Activated CD8-positive, alpha-beta memory T cell treated with anti-CD3 and anti-CD28 coated beads, Interleukin-2, amount 50 U/mL, for 48 hours (primary cell): ENCODE data around the gene HDAC9.

Experiments used
- DNase-seq: peaks from one replicate; pipeline ENCODE4 v3.0.0-alpha.2; 2020

HDAC9 gene

GRCh38 chr7:18526368-18526878 is 30.9 kb downstream of the HDAC9 start:
- no peak for DNase-seq

DNA sequence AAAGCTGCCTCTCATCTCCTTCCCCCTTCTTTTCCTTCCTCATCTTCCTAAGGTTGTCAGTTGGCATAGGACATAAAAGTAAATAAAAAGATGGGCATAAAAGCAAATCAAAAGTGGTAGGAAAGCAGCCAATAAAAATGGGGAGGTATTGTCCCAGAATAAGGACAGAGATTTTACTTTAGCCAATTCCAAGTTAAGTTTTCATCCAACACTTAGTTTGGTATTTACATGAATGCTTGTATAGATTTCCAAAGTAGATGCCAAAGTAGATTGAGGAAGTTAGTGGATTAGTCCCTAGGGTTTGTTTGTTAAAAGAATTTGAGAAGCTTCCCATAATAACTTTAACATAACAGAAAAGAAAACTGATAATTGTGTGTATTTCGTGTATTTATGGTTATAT is 33.7 kb downstream of the HDAC9 start:
- no peak for DNase-seq

DNA sequence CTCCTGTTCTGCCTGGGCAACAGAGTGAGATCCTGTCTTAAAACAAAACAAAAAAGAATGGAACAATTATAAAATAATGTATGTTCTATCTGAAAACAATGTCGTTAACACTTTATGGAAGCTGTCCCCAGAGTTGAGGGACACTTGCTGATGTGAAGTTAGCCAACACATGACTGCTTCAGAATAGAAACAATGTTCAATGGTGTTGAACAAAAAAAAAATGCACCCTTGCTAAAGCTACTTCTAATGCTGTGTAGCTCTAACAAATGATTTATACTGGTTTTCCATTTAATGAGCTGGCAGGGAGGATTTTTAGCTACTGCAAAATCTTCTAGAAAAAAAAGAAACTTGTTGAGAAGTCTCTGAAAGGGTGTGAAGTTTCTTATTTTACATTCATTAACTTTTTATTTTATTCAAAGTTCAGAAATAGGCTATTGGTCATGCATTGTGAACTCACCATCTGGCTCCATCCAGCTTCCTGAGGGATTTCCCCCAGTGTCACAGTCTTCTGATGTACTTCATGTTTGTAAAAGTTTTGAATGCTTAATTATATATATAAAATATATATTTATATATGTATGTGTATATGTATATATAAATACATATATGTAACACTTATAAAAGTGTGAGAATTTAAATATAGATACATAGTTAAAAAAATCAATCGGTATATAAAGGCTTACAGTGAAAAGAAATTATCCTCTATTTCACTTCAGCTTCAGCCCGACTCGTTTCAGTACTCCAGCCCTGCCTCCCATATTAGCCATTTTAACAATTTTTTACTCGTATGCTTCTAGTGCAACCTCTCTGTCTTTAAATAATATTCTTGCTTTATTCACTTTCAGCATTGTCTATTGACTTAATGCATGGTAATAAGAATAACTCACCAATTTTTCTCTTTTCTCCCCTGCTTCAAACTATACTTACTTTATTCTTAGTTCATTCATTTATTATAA is 35.0 kb downstream of the HDAC9 start:
- DNase-seq = no peak

DNA sequence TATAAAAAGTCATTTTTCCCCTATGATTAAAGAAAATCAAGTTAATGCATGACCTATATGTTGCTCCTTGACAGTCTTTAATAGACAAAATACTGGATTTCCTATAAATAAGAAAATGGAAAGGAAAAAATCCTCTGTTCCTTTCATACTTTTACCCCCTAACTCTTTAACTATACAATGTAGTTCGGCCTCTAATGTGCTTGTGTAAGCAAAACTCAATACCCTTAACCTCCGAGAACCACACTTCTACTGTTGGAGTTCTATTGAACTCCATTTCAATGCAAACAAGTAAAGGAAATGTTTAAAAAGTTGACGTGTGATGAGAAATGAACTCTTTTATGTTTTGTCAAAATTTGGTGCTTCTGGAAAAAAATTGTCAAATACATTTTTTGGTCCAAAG is 36.0 kb downstream of the HDAC9 start:
- DNase-seq = no peak

- DNase-seq = no peak
Observed at GRCh38 chr7:18532813-18533212, 37.3 kb downstream of the HDAC9 start.

DNA sequence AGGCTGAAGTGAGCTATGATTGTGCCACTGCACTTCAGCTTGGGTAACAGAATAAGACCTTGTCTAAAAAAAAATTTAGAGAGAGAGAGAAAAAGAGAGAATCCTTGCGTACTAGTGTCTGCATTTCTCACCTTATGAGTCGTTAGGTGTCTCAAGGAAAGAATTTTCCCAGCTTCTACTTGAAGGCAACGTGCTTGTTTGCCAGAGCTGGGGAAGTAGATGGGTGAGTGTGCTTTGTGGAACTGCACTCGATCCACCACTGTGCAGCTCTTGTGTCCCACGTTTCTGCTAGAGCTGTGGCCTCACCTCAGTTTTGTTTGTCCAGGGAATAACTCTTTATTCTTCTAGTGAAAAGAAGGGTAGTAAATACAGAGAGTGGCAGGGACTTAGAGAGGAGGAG is 38.9 kb downstream of the HDAC9 start:
- no peak for DNase-seq

GRCh38 chr7:18535810-18536415 is 40.4 kb downstream of the HDAC9 start:
- no peak for DNase-seq

DNA sequence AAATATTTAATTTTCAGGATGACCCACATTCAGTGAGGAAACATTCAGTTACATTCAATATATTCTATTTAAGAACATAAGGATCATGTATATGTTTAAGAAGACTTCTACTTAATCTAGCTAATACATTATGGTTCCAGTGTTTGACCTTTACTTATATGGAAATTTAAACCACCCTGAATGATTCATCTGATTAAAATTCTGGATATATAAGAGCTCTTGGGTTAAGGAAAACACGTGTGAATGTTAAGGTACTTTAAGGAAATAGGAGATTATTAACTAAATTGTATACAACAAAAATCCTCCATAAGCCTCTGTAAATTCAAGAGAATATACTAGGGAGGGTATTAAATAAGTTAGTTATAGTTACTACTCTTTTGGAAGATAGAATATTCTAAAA is 40.9 kb downstream of the HDAC9 start:
- no peak for DNase-seq

- no peak for DNase-seq
Observed at GRCh38 chr7:18538554-18539250, 43.2 kb downstream of the HDAC9 start.

- DNase-seq = no peak
Observed at GRCh38 chr7:18540396-18540795, 44.8 kb downstream of the HDAC9 start.

DNA sequence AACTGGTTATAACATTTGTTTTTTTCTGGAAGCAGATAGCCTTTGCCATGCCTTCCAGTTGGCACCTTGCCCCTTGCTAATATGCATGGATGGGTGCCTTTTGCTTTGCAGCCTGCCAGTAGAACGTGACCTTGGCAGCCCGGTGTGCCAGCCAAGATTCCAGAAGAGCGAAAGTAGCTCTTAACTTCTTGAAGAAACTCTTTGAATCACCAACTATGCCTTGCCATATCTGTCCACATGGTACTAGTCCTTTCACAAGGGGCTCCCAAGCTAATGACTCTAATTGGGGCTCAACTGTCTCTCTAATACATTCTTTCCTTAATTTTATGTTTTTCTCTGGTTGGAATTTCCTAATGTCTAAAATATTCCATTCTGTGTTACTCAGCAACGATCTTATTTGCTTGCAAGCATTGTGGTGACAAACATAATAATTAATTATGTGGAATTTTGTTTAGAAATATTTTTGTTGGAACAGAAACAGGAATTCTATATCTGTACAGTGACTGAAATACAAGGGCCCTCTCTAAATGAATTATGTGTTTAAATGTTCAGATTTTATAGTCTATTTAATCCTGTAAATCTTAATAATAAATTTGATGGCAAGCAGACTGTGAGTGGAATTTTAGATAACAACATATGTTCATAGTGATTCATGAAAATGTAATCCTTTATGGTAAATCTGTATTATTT is 45.8 kb downstream of the HDAC9 start:
- no peak for DNase-seq

DNA sequence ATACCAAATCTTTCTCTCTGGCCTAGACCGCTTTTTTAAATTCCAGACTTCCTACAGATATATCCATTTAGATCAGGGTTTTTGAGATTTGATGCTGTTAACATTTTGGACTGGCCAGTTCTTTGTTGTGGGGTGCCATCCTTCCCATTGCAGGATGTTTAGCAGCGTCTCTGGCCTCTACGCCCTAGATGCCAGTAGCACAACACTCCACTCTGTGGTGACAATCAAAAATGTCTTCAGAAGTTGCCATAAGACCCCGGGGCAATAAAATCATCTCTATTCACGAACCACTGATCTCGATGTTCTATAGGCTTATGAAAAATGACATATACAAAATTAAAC is 46.3 kb downstream of the HDAC9 start:
- no peak for DNase-seq

DNA sequence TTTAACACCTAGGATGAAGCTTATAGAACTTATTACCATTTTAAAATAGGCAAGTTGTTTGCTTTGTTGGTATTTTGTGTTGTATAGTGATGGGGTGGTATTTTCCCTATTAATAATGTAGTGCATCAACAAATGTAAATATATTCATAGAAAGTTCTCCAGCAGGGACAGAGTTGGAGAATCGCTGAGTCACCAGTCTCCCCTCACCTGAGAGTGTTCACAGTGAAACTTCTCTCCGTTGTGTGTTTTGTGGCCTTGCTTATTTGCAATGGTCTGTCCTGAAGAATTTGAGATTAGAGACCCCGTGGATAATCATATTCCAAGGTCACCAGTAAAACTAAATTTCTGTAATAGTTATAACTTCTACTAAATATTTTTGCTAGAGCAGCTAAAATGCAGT is 51.0 kb downstream of the HDAC9 start:
- DNase-seq = no peak

GRCh38 chr7:18547509-18548187 is 52.1 kb downstream of the HDAC9 start:
- DNase-seq = no peak

GRCh38 chr7:18548534-18548933 is 53.0 kb downstream of the HDAC9 start:
- no peak for DNase-seq

- no peak for DNase-seq
Observed at GRCh38 chr7:18550574-18550973, 55.0 kb downstream of the HDAC9 start.

DNA sequence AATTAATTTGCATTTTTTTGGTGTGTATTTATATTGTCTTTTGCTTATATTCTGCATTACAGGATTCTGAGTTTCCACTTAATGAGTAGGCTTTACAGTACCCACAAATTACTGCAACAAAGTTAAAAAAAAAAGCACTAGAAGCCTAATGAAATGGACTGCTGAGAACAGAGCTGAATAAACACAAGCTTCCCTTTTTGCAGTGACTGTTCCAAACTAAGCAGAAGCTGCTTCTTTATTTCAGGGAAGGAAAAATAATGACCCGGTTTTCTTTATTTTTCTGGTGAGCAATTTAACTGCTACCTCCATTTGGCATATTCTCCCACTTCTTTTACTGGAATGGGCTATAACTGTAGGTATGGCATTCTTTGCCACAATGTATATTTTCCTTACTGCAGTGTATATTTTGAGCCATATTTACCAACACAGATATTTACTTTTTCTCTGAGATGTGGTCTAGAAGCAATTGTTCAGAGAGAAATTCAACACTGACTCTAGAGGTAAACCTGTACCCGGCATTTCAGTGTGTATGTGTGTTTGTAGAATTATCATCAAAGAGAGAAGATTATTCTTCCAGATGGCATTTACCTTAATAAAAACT is 56.9 kb downstream of the HDAC9 start:
- no peak for DNase-seq

DNA sequence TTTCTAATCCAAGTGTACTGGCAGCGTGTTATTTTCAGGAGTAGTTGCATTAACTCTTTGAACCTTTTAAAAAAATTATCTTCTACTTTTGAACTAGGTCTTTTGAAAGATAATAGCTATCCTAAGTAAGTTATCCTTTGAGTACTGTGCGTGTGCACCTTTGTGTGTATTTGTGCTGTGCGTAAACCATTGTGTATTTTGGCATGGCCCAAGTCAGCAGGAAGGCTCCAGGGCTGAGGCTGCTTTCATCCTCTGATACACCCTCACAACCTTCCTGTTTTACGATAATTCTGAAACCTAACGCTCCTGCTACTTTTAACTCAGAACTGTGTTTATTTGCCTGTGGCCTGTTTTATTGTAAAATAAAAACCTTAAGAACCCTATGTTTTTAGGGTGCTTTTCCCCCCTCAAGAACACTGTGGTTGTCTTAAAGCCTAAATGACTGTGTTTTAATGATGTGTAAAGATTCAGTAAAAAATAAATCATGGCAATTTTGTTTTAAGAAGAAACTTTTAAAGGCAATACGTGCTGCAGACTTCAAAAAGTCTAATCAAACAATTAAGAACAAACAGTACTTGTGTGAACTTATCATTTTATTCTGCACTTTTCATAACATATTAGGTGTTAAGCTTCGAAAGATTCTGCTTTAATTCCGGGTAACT is 57.5 kb downstream of the HDAC9 start:
- DNase-seq = no peak

- DNase-seq = no peak
Observed at GRCh38 chr7:18553605-18554003, 58.1 kb downstream of the HDAC9 start.

GRCh38 chr7:18555120-18555519 is 59.6 kb downstream of the HDAC9 start:
- no peak for DNase-seq

GRCh38 chr7:18555968-18556367 is 60.4 kb downstream of the HDAC9 start:
- DNase-seq = no peak

- no peak for DNase-seq
Observed at GRCh38 chr7:18558503-18558902, 63.0 kb downstream of the HDAC9 start.
